Measurements from ENCODE around the gene EFCAB5.

- TF ChIP-seq CTCF (IDR thresholded peaks at IDR 0.05 in 2 of 3, conservative IDR thresholded peaks at IDR 0.05 in 1 of 3; ENCODE audit: control insufficient read depth in 2 of 3, extremely low read depth in 1 of 3, insufficient read depth in 1 of 3, low read depth in 3 of 3, low read length in 3 of 3) (no peak), TCF12 (IDR thresholded peaks at IDR 0.05; ENCODE audit: low read depth, low read length) (no peak), BCL3 (IDR thresholded peaks at IDR 0.05; ENCODE audit: borderline replicate concordance, insufficient read depth, low read depth, low read length, poor library complexity, severe bottlenecking) (no peak), POLR2A (IDR thresholded peaks at IDR 0.05; ENCODE audit: low read depth, low read length) (no peak), ZZZ3 (IDR thresholded peaks at IDR 0.05; ENCODE audit: control insufficient read depth, insufficient read length, low read depth) (no peak), JUND (IDR thresholded peaks at IDR 0.05; ENCODE audit: low read depth, low read length) (no peak), TBL1XR1 (IDR thresholded peaks at IDR 0.05; ENCODE audit: low read depth, low read length) (no peak)
Observed at GRCh38 chr17:29945281-29945680, 3.8 kb downstream of the EFCAB5 start.

Measured in GM12878 (cell line).